K562 (cell line): Measurements from ENCODE around the gene DUOXA2. TPM values are rescaled to one million over a fixed set of nuclear protein-coding genes. Genes with fewer than 3 reads are reported as not detected.

Experiments used
- ATAC-seq: fragments of 200-7000 bp; cut with Tn5 transposase; 3 replicates; pipeline ENCODE4 v1.9.1; 2020; ENCODE audit warnings: moderate library complexity
- BruUV-seq: library from RNA; stranded (reverse); fragments of 400-500 nt; replicated peaks from 2 replicates; lab custom pipeline; 2021; lab: Mats Ljungman, UMichigan
- CTCF ChIA-PET: fragments of 300-600 bp; formaldehyde crosslinking; extraction: SDS; loops from one replicate; lab custom pipeline; 2021; ENCODE audit warnings: low intra/inter-chr PET ratio; lab: Yijun Ruan, JAX
- POLR2A ChIA-PET: fragments of 300-600, 350-650 bp; sonication (Branson Sonifier 250); formaldehyde crosslinking; extraction: SDS; loops from one replicate; lab custom pipeline; 2021; ENCODE audit warnings: antibody characterized with exemption, inconsistent platforms; lab: Yijun Ruan, JAX
- DNase-seq, 4 experiments: peaks; one replicate each; pipeline versions ENCODE4 v3.0.0 to v3.0.0-alpha.2; 2011 to 2018; ENCODE audit warnings: low spot score in 3 of 4, mixed read lengths in 3 of 4; ENCODE audit errors: extremely low read depth in 1 of 4
- FAIRE-seq: peaks from 2 replicates; lab custom pipeline; 2011; peaks lifted over from hg19 to GRCh38; lab: Jason Lieb, UNC
- H2AFZ ChIP-seq: 2 replicates; pipeline ENCODE4 v1.6.0; 2011; ENCODE audit warnings: low read depth, low read length, control low read depth, inconsistent platforms
- H3K27ac ChIP-seq: fragments of 200-600 bp; 3 replicates; pipeline ENCODE4 v1.8.0; 2011; ENCODE audit warnings: low read depth, mild to moderate bottlenecking, control low read depth, inconsistent platforms, low read length, moderate library complexity, mixed read lengths; ENCODE audit errors: extremely low read depth
- H3K27me3 ChIP-seq, 2 experiments: fragments of 300-600 bp in 1 of 2; 2 replicates in 1 of 2; 3 replicates in 1 of 2; pipeline versions ENCODE4 v1.6.0 to v1.8.0; 2011; ENCODE audit warnings: inconsistent platforms in 2 of 2, low read length in 2 of 2, mild to moderate bottlenecking in 1 of 2, mixed read lengths in 1 of 2, moderate library complexity in 1 of 2; ENCODE audit not compliant: control insufficient read depth in 2 of 2, insufficient read depth in 2 of 2
- H3K36me3 ChIP-seq: fragments of 300-600 bp; 3 replicates; pipeline ENCODE4 v1.8.0; 2011; ENCODE audit warnings: mild to moderate bottlenecking, low read length, inconsistent platforms; ENCODE audit not compliant: control insufficient read depth, insufficient read depth
- H3K4me1 ChIP-seq, 2 experiments: fragments of 200-600 bp in 1 of 2; replicated peaks in 1 of 2; 2 replicates in 1 of 2; 3 replicates in 1 of 2; pipeline versions ENCODE4 v1.5.1 to v1.8.0; 2011; ENCODE audit warnings: inconsistent platforms in 2 of 2, low read length in 2 of 2, mild to moderate bottlenecking in 1 of 2, mixed read lengths in 1 of 2, moderate library complexity in 1 of 2; ENCODE audit not compliant: control insufficient read depth in 2 of 2, insufficient read depth in 2 of 2
- H3K4me2 ChIP-seq: 2 replicates; pipeline ENCODE4 v1.6.1; 2011; ENCODE audit warnings: low read length, control low read depth, inconsistent platforms, mixed read lengths; ENCODE audit not compliant: insufficient read depth
- H3K4me3 ChIP-seq: fragments of 200-600 bp; sonication (generic), shearing (Covaris generic); 2 replicates; pipeline ENCODE4 v1.5.1; 2016; ENCODE audit warnings: control low read depth, inconsistent platforms
- H3K79me2 ChIP-seq: fragments of 200-600 bp; 3 replicates; pipeline ENCODE4 v1.8.0; 2011; ENCODE audit warnings: low read length, inconsistent platforms; ENCODE audit not compliant: control insufficient read depth, insufficient read depth
- H3K9ac ChIP-seq, 2 experiments: 2 replicates each; pipeline versions ENCODE4 v1.6.0 to v1.6.1; 2011; ENCODE audit warnings: low read depth in 2 of 2, low read length in 2 of 2, control low read depth in 1 of 2, inconsistent platforms in 1 of 2, mild to moderate bottlenecking in 1 of 2, mixed read lengths in 1 of 2; ENCODE audit not compliant: insufficient read depth in 1 of 2
- H3K9me1 ChIP-seq: one replicate; pipeline ENCODE4 v1.6.0; 2011; ENCODE audit warnings: inconsistent platforms, mild to moderate bottlenecking, low read length, moderate library complexity; ENCODE audit not compliant: control insufficient read depth, insufficient read depth
- H3K9me3 ChIP-seq: replicated peaks from 2 replicates; pipeline ENCODE4 v1.5.1; 2011; ENCODE audit warnings: low read depth, low read length, inconsistent platforms; ENCODE audit not compliant: control insufficient read depth, insufficient read depth
- H4K20me1 ChIP-seq: replicated peaks from 2 replicates; pipeline ENCODE4 v1.6.1; 2011; ENCODE audit warnings: low read length, inconsistent platforms, mixed read lengths; ENCODE audit not compliant: control insufficient read depth, insufficient read depth
- E2F3 ChIP-seq: fragments of 250-450 bp; sonication (Bioruptor Pico); IDR thresholded peaks from 2 replicates; pipeline ENCODE4 v1.4.0; 2020; ENCODE audit warnings: mild to moderate bottlenecking
- HDAC1 ChIP-seq, 2 experiments: fragments of 450-650 bp; IDR thresholded peaks; 2 replicates each; pipeline ENCODE4 v1.6.1; 2016 to 2017; ENCODE audit warnings: inconsistent platforms in 1 of 2, mild to moderate bottlenecking in 1 of 2, moderate library complexity in 1 of 2
- PATZ1 ChIP-seq: fragments of 250-450 bp; sonication (Bioruptor Pico); IDR thresholded peaks from 2 replicates; pipeline ENCODE4 v1.5.0; 2020; ENCODE audit warnings: mild to moderate bottlenecking, borderline replicate concordance
- PHF21A ChIP-seq: fragments of 450-650 bp; IDR thresholded peaks from 2 replicates; pipeline ENCODE4 v1.6.1; 2017; ENCODE audit warnings: low read depth, borderline replicate concordance
- TCF7L2 ChIP-seq: fragments of 150-350 bp; IDR thresholded peaks from 2 replicates; pipeline ENCODE4 v1.6.1; 2016; ENCODE audit warnings: low read depth, mild to moderate bottlenecking, low read length, moderate library complexity
- ZZZ3 ChIP-seq: fragments of 450-650 bp; IDR thresholded peaks from 2 replicates; pipeline ENCODE4 v1.6.1; 2016; ENCODE audit warnings: antibody characterized with exemption, mild to moderate bottlenecking, moderate library complexity
- WGBS: fragments of 100-300 bp; shearing (Covaris generic); methylation state at CpG from one replicate; pipeline ENCODE4 v1.1.6; 2016; ENCODE audit warnings: low coverage, mixed read lengths; ENCODE audit not compliant: insufficient coverage; ENCODE audit errors: missing lambda C conversion rate; 5-methylcytosine and 5-hydroxymethylcytosine counted together
- in situ Hi-C: fragments of 300-500 bp; cut with MboI; formaldehyde crosslinking; loops from 4 replicates; pipeline ENCODE4 v1.15.0; 2018; ENCODE audit warnings: inconsistent platforms, mixed read lengths
- intact Hi-C: fragments of 100-400 bp; cut with micrococcal nuclease; formaldehyde crosslinking; loops from 2 replicates; pipeline ENCODE4 v1.14.2; 2022
- polyA plus RNA-seq, 8 experiments: library from polyadenylated mRNA; depleted of rRNA in 4 of 8; stranded (reverse) in 5 of 8; unstranded in 3 of 8; fragments of >200 nt; fragmentation: Nextera tagmentation in 2 of 8; fragmentation: Illumina TruSeq in 1 of 8; extraction: Ambion mirVana in 2 of 8; extraction: Trizol in 1 of 8; gene quantifications; 2 replicates each; pipeline versions ENCODE4 v1.2.1 to v1.2.3, GENCODE V29; 2011 to 2014; ENCODE audit warnings: inconsistent platforms in 1 of 8, missing spikeins in 1 of 8
- total RNA-seq, 7 experiments: library from RNA; depleted of rRNA in 6 of 7; stranded (reverse); fragments of >200 nt in 6 of 7; fragmentation: Illumina TruSeq in 2 of 7; extraction: Trizol in 2 of 7; gene quantifications; 2 replicates each; pipeline versions ENCODE4 v1.2.1 to v1.2.3, GENCODE V29; 2011 to 2021; ENCODE audit warnings: low replicate concordance in 1 of 7
- TF ChIP-seq, protein P1 (sequence below): fragments of 200-600 bp; sonication (generic); IDR thresholded peaks from one replicate; pipeline ENCODE4 v1.6.1; 2012; ENCODE audit warnings: mild to moderate bottlenecking, low read depth, low read length, inconsistent platforms
- TF ChIP-seq, protein P2 (sequence below): fragments of 250-450 bp; sonication (Bioruptor Pico); IDR thresholded peaks from 2 replicates; pipeline ENCODE4 v1.8.0; 2021; ENCODE audit warnings: moderate library complexity, mild to moderate bottlenecking, inconsistent platforms

DUOXA2 gene
- total and polyA plus RNA-seq, 9 of the 15 experiments (the other 6 are each of a cell fraction or from before 2014, with no cell fraction given), result not detected

GRCh38 chr15:45100884-45101625 is 13.1 kb upstream of the DUOXA2 start:
- no peak for ATAC-seq
- no peak overlapping the region for H3K9ac ChIP-seq
- H3K27ac ChIP-seq, result no peak overlapping the region
- H3K36me3 ChIP-seq, result no peaks in the 10 kb centered on the region
- in situ Hi-C loops (loop anchor here (25.0 kb wide), 1 partner anchor 139 kb away; the partner anchor contains the start of gene TERB2), intact Hi-C loops (no loop called here)
- H3K9me1 ChIP-seq, result no peaks in the 10 kb centered on the region
- ChIA-PET CTCF (no interaction called here), POLR2A (interaction anchor here (1.1 kb wide), 1 partner anchor 9 kb away, joined by 3 read pairs; no protein-coding TSS in a partner anchor)
- H3K79me2 ChIP-seq, result no peaks in the 10 kb centered on the region
- FAIRE-seq, result no peak
- H3K4me1 ChIP-seq, result no peaks in the 10 kb centered on the region; a peak in 2 of 5 replicates
- no peak overlapping the region for H2AFZ ChIP-seq
- H3K27me3 ChIP-seq, result peaks cover 4 to 21% of the 10 kb centered on the region in 2 experiments; a peak in 4 of 5 replicates
- H4K20me1 ChIP-seq, result peaks cover 2% of the 10 kb centered on the region; the same call in 1 of the 2 replicates
- no TSS peak for BruUV-seq
- H3K4me3 ChIP-seq, result no peak overlapping the region
- H3K4me2 ChIP-seq, result no peak overlapping the region
- H3K9me3 ChIP-seq, result no peaks in the 10 kb centered on the region
- 13% methylated on average over 7 of the region's 7 CpGs for WGBS
- no peak for DNase-seq
- TF ChIP-seq PHF21A (no peak), E2F3 (CRISPR knock-in tag) (no peak), TCF7L2 (no peak), ZZZ3 (no peak), PATZ1 (CRISPR knock-in tag) (no peak), HDAC1 (IDR thresholded peaks at IDR 0.05) (no peak)
- TF ChIP-seq, protein P1, sequence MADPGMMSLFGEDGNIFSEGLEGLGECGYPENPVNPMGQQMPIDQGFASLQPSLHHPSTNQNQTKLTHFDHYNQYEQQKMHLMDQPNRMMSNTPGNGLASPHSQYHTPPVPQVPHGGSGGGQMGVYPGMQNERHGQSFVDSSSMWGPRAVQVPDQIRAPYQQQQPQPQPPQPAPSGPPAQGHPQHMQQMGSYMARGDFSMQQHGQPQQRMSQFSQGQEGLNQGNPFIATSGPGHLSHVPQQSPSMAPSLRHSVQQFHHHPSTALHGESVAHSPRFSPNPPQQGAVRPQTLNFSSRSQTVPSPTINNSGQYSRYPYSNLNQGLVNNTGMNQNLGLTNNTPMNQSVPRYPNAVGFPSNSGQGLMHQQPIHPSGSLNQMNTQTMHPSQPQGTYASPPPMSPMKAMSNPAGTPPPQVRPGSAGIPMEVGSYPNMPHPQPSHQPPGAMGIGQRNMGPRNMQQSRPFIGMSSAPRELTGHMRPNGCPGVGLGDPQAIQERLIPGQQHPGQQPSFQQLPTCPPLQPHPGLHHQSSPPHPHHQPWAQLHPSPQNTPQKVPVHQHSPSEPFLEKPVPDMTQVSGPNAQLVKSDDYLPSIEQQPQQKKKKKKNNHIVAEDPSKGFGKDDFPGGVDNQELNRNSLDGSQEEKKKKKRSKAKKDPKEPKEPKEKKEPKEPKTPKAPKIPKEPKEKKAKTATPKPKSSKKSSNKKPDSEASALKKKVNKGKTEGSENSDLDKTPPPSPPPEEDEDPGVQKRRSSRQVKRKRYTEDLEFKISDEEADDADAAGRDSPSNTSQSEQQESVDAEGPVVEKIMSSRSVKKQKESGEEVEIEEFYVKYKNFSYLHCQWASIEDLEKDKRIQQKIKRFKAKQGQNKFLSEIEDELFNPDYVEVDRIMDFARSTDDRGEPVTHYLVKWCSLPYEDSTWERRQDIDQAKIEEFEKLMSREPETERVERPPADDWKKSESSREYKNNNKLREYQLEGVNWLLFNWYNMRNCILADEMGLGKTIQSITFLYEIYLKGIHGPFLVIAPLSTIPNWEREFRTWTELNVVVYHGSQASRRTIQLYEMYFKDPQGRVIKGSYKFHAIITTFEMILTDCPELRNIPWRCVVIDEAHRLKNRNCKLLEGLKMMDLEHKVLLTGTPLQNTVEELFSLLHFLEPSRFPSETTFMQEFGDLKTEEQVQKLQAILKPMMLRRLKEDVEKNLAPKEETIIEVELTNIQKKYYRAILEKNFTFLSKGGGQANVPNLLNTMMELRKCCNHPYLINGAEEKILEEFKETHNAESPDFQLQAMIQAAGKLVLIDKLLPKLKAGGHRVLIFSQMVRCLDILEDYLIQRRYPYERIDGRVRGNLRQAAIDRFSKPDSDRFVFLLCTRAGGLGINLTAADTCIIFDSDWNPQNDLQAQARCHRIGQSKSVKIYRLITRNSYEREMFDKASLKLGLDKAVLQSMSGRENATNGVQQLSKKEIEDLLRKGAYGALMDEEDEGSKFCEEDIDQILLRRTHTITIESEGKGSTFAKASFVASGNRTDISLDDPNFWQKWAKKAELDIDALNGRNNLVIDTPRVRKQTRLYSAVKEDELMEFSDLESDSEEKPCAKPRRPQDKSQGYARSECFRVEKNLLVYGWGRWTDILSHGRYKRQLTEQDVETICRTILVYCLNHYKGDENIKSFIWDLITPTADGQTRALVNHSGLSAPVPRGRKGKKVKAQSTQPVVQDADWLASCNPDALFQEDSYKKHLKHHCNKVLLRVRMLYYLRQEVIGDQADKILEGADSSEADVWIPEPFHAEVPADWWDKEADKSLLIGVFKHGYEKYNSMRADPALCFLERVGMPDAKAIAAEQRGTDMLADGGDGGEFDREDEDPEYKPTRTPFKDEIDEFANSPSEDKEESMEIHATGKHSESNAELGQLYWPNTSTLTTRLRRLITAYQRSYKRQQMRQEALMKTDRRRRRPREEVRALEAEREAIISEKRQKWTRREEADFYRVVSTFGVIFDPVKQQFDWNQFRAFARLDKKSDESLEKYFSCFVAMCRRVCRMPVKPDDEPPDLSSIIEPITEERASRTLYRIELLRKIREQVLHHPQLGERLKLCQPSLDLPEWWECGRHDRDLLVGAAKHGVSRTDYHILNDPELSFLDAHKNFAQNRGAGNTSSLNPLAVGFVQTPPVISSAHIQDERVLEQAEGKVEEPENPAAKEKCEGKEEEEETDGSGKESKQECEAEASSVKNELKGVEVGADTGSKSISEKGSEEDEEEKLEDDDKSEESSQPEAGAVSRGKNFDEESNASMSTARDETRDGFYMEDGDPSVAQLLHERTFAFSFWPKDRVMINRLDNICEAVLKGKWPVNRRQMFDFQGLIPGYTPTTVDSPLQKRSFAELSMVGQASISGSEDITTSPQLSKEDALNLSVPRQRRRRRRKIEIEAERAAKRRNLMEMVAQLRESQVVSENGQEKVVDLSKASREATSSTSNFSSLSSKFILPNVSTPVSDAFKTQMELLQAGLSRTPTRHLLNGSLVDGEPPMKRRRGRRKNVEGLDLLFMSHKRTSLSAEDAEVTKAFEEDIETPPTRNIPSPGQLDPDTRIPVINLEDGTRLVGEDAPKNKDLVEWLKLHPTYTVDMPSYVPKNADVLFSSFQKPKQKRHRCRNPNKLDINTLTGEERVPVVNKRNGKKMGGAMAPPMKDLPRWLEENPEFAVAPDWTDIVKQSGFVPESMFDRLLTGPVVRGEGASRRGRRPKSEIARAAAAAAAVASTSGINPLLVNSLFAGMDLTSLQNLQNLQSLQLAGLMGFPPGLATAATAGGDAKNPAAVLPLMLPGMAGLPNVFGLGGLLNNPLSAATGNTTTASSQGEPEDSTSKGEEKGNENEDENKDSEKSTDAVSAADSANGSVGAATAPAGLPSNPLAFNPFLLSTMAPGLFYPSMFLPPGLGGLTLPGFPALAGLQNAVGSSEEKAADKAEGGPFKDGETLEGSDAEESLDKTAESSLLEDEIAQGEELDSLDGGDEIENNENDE, result no peak
- TF ChIP-seq, protein P2, sequence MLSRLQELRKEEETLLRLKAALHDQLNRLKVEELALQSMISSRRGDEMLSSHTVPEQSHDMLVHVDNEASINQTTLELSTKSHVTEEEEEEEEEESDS (CRISPR knock-in tag), result no peak
